Measurements from ENCODE around the gene C19orf12.

GRCh38 chr19:29705706-29706105 lies 9.4 kb downstream of the C19orf12 start:
- TF ChIP-seq FOXK2 (IDR thresholded peaks at IDR 0.05) (no peak), CTBP1 (IDR thresholded peaks at IDR 0.05; ENCODE audit: borderline replicate concordance) (no peak), ZNF384 (IDR thresholded peaks at IDR 0.05) (no peak), HDGF (IDR thresholded peaks at IDR 0.05; ENCODE audit: borderline replicate concordance) (no peak), ELF4 (IDR thresholded peaks at IDR 0.05) (no peak), FOXA1 (IDR thresholded peaks at IDR 0.05) (no peak), PKNOX1 (IDR thresholded peaks at IDR 0.05) (no peak), BHLHE40 (IDR thresholded peaks at IDR 0.05; ENCODE audit: borderline replicate concordance) (no peak)
